Activated CD8-positive, alpha-beta T cell treated with anti-CD3 and anti-CD28 coated beads, Interleukin-2, amount 10 ng/mL, durations not matched to agents 7 days and 5 days (primary cell): ENCODE results near the gene TNFSF10. TPM values are rescaled to one million over a fixed set of nuclear protein-coding genes. Genes with fewer than 3 reads are reported as not detected.
A peak's percentile ranks its signal among the peaks of the same experiment; 100 is the strongest.
"Not testable (repeated sequence)": the region's sequence is repeated elsewhere in the genome, so short reads cannot be mapped to it uniquely, and the experiment has no call there.

Experiments
- ATAC-seq: fragments of 150-1000 bp; cut with Tn5 transposase; one replicate; pipeline ENCODE4 v1.10.0; 2021; ENCODE audit warnings: moderate library complexity
- CTCF ChIA-PET: fragments of 350-600 bp; sonication (Branson Sonifier 250); formaldehyde crosslinking; loops from one replicate; lab custom pipeline; 2021; ENCODE audit warnings: antibody characterized with exemption; lab: Charles Lee
- POLR2A ChIA-PET: fragments of 350-600 bp; sonication (Branson Sonifier 250); formaldehyde crosslinking; loops from one replicate; lab custom pipeline; 2021; ENCODE audit warnings: antibody characterized with exemption; lab: Charles Lee
- DNase-seq: peaks from one replicate; pipeline ENCODE4 v3.0.0-alpha.2; 2020
- H3K27ac Mint-ChIP-seq: one replicate; pipeline ENCODE4 v1.8.0; 2021; ENCODE audit warnings: mild to moderate bottlenecking, mixed read lengths
- H3K27me3 Mint-ChIP-seq: one replicate; pipeline ENCODE4 v1.8.0; 2021; ENCODE audit warnings: low read depth, mixed read lengths
- H3K36me3 Mint-ChIP-seq: one replicate; pipeline ENCODE4 v1.8.0; 2021; ENCODE audit warnings: low read depth, mixed read lengths
- H3K4me1 Mint-ChIP-seq: one replicate; pipeline ENCODE4 v1.8.0; 2021; ENCODE audit warnings: low read depth, mixed read lengths
- H3K4me3 Mint-ChIP-seq: one replicate; pipeline ENCODE4 v1.8.0; 2021; ENCODE audit warnings: mild to moderate bottlenecking, mixed read lengths
- H3K9me3 Mint-ChIP-seq: one replicate; pipeline ENCODE4 v1.8.0; 2022; ENCODE audit warnings: mixed read lengths; ENCODE audit not compliant: insufficient read depth
- total RNA-seq, 2 experiments: library from RNA; stranded (reverse); gene quantifications; one replicate each; pipeline ENCODE4 v1.2.3, GENCODE V29; 2021

Gene TNFSF10
- total RNA-seq, 2 experiments from 2014 or later = 106 to 108 TPM

DNA sequence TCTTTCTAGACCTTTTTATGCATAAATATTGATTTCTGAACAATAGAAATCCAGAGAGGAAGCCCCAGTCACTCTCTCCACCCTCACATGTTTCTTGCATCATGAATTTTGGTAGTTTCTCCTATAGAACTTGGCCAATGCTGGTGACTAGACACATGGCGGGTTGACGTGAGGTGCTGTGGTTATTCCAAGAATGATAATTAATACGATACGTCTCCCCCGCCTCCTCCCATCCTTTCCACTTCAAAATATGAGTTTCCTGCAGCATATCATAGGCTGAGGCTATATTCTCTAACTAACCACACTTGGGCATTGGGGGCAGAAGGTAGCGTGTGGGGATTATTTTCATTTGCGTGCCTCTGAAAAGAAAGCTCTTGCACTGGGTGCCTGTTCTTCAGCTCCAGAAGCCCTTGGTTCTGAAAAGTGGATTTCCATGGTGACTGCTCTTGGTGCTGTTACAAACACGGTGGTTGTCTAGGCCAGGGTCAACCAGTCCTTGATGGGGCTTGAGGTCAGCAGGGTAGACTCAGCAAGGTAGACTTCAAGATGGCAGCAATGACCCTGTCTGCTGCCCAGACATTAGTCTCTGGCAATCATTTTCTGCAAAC is 5.3 kb downstream of the TNFSF10 start:
- Mint-ChIP-seq H3K9me3 (no peaks in the 10 kb centered on the region), H3K36me3 (peaks cover 84% of the 10 kb centered on the region), H3K4me1 (peaks cover 68% of the 10 kb centered on the region), H3K27me3 (no peaks in the 10 kb centered on the region), H3K27ac (peak overlapping the region; percentile 94), H3K4me3 (peak overlapping the region; percentile 74)
- peak; percentile 81 for DNase-seq
- CTCF ChIA-PET = interaction anchor here (3.5 to 10.0 kb wide), 2 partner anchors 12 to 76 kb away, joined by 29 to 214 read pairs; no protein-coding TSS in a partner anchor
- POLR2A ChIA-PET = interaction anchor here (1.0 to 8.5 kb wide), 3 partner anchors 13 to 233 kb away, joined by 3 to 138 read pairs (median 4); partner anchors contain the start of gene ECT2
- ATAC-seq = peak; percentile 64

DNA sequence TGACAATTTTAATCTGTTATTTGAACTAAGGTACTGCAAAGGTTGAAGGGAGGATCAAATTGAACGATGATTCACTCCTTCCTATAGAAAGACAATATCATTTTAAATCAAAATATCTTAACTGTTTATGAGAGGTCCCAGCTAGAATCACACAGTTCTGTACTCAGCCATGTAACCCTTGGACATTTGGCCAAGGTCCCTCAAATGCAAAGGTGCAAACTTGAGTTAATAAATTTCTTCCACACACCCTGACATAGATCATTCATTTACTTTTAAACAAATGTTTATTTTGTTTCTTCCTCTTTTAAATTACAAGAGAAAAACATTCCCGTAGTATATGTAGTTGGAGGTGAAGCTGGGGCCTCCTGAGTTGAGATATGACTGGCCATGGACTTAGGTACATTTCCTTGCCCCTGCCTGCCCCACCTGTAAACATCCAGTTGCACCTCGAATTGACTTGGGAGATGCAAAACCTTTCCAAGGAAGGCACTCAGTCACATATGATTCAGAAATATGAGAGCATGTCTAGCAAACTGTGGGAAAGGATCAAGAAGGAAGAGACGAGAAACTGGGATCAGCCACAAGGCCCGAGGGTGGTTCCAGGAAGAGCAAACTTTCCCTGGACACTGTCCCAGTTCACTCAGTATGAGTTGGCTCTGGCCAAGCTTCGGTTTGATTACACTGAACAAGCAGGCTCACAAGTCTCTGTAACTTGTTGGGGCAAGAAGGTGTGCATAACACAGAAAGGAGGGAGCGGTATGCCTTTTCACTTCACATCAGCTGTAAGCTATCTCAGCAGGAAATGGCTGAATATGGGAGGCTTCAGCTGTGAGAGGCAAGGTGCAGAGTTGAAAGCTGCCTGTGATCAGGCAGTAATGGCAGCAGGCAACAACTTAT is 6.7 kb downstream of the TNFSF10 start:
- H3K27ac Mint-ChIP-seq = peak overlapping the region; percentile 94
- peak overlapping the region; percentile 74 for H3K4me3 Mint-ChIP-seq
- H3K9me3 Mint-ChIP-seq = no peaks in the 10 kb centered on the region
- DNase-seq (peak; percentile 56), ATAC-seq (peak; percentile 9)
- ChIA-PET POLR2A (interaction anchor here (8.5 kb wide), 1 partner anchor 77 kb away, joined by 138 read pairs; no protein-coding TSS in a partner anchor), CTCF (interaction anchor here (0.9 to 10.0 kb wide), 7 partner anchors 8 to 77 kb away, joined by 3 to 214 read pairs (median 3); no protein-coding TSS in a partner anchor)
- peaks cover 89% of the 10 kb centered on the region for H3K36me3 Mint-ChIP-seq
- H3K4me1 Mint-ChIP-seq = peaks cover 81% of the 10 kb centered on the region
- H3K27me3 Mint-ChIP-seq = no peaks in the 10 kb centered on the region

DNA sequence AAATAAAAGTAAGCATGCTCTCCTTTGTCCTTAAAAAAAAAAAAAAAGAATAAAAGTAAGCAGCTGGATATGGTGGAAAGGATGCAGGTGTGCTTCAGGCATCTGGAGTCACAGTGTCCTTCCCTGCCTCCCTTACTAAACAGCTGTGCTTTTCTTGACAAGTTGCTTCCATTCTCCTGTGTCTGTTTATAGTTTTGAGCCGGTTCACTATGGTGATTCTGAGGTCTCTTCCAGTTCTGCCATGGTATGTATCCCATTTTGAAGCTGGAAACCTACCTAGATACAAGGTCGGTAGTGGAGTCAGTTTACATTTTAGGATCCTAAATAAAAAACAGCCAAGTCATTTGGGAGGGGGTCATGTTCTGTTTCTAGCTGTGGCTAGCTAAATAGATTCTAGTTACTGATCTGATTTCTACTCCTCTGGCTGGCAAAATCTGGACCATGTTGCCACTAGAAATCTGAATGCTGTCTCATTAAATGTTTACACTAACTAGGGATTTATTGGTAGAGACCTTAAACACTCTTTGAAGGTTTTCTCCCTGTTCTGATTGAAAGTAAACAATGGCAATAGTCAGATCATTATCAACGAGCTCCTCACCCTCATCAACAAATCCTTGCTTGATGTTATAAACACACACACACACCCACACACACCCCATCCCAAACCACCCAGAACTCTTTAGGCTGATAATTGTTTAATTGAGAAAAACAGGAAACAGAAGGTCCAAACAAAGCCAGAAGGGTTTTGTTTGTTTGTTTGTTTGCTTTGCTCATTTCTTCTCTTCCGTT is 7.9 kb downstream of the TNFSF10 start:
- H3K4me1 Mint-ChIP-seq = peaks cover 87% of the 10 kb centered on the region
- ChIA-PET POLR2A (interaction anchor here (0.8 to 2.7 kb wide), 3 partner anchors 12 to 81 kb away, joined by 3 to 9 read pairs (median 5); no protein-coding TSS in a partner anchor), CTCF (interaction anchor here (1.3 to 10.0 kb wide), 3 partner anchors 15 to 79 kb away, joined by 4 to 214 read pairs (median 15); no protein-coding TSS in a partner anchor)
- peak overlapping the region; percentile 69 for H3K27ac Mint-ChIP-seq
- DNase-seq = no peak
- peak overlapping the region; percentile 13 for H3K4me3 Mint-ChIP-seq
- no peaks in the 10 kb centered on the region for H3K27me3 Mint-ChIP-seq
- ATAC-seq = no peak
- H3K9me3 Mint-ChIP-seq = peaks cover 4% of the 10 kb centered on the region
- H3K36me3 Mint-ChIP-seq = peaks cover 89% of the 10 kb centered on the region

DNA sequence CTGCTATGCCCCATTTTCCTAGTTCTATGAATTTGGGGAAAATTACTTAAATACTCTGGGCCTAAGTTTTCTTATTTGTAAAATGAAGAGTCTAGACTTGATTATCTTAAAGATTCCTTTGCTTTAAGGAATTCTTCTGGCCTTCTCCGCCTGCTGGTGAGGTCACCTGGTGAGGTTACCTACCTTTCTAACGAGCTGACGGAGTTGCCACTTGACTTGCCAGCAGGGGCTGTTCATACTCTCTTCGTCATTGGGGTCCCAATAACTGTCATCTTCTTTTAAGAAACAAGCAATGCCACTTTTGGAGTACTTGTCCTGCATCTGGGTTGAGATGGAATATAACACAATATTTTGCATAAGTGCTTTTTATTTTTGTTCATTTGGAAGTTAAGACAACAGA is 8.6 kb downstream of the TNFSF10 start:
- peak overlapping the region; percentile 13 for H3K4me3 Mint-ChIP-seq
- peaks cover 88% of the 10 kb centered on the region for H3K36me3 Mint-ChIP-seq
- ChIA-PET POLR2A (interaction anchor here (1.7 to 2.7 kb wide), 2 partner anchors 11 to 81 kb away, joined by 5 to 9 read pairs; no protein-coding TSS in a partner anchor), CTCF (interaction anchor here (3.3 to 10.0 kb wide), 2 partner anchors 16 to 79 kb away, joined by 15 to 214 read pairs; no protein-coding TSS in a partner anchor)
- H3K9me3 Mint-ChIP-seq = peaks cover 4% of the 10 kb centered on the region
- H3K27ac Mint-ChIP-seq = peak overlapping the region; percentile 77
- DNase-seq (no peak), ATAC-seq (no peak)
- H3K4me1 Mint-ChIP-seq = peaks cover 90% of the 10 kb centered on the region
- H3K27me3 Mint-ChIP-seq = no peaks in the 10 kb centered on the region

DNA sequence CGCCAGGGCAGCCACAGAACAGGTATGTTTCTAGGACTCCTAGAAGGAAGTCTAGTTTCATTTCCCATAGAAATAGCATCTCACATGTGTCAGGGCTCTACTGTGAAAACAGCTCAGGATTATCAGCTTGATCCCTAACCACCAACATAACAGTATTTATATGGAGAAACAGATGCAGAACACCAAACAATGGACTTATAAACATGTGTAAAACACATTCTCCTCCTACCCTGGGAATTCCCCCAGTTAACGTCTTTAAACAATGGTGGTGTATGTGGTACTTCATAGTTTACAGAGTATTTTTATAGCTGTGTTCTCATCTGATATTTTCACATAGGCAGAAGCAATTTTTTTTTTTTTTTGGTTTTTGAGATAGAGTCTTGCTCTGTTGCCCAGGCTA is 9.7 kb downstream of the TNFSF10 start:
- H3K27me3 Mint-ChIP-seq = no peaks in the 10 kb centered on the region
- H3K9me3 Mint-ChIP-seq = peaks cover 4% of the 10 kb centered on the region
- peaks cover 91% of the 10 kb centered on the region for H3K4me1 Mint-ChIP-seq
- peak overlapping the region; percentile 55 for H3K4me3 Mint-ChIP-seq
- POLR2A ChIA-PET = interaction anchor here (0.6 to 2.9 kb wide), 7 partner anchors 9 to 82 kb away, joined by 4 to 24 read pairs (median 6); partner anchors contain the start of gene TNFSF10
- H3K27ac Mint-ChIP-seq = peak overlapping the region; percentile 77
- H3K36me3 Mint-ChIP-seq = peaks cover 92% of the 10 kb centered on the region
- ATAC-seq (no peak), DNase-seq (no peak)
- CTCF ChIA-PET = interaction anchor here (0.7 to 3.5 kb wide), 8 partner anchors 8 to 155 kb away, joined by 3 to 41 read pairs (median 3); no protein-coding TSS in a partner anchor

DNA sequence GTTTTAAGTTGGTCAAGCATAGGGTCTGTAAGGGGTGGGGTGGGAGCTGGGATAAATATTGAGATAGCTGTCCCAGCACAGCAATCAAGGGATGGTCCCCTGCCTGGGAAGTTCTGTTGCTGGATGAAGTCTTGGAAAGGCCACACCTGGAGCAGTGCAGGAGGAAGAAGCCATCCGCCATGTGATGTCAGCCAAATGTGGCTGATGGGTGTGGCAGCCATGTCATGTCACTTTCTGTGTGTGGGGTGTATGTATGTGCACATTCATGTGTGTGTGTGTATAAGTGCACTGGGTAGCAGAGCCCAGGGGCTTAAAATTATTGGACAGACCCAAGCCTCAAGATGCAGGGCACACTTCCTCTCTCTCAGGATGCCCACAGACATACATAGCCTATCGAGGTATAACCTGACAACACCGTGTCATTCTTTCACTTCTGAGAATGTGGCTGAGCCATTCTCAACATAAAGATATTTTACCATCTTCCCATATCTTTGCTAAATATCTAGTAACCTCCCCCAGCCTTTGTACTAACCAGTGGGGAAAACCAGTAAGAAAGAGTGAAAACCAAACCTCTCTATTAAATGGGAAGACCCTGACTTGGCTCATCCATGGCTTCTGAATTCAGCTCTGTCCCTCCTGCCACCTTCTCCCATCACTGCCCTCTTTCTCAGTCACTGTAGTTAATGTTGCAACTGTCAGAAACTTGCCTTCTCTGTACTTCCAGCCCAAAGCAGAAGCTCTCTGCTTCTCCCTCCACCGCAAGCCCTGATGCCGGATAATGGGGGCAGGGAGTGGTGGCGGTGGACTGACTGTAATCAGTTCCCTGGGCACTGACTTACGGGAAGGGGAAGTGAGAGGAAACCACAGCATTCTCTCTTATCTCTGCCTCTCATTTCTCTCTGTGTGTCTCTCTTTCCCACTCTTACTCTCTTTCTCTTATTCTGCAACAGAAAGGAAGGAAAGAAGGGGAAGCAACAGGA is 11.2 kb downstream of the TNFSF10 start:
- POLR2A ChIA-PET = interaction anchor here (0.6 to 2.9 kb wide), 7 partner anchors 11 to 83 kb away, joined by 3 to 24 read pairs (median 6); partner anchors contain the start of gene TNFSF10
- ATAC-seq = peak; percentile 71
- H3K9me3 Mint-ChIP-seq = peaks cover 4% of the 10 kb centered on the region

DNA sequence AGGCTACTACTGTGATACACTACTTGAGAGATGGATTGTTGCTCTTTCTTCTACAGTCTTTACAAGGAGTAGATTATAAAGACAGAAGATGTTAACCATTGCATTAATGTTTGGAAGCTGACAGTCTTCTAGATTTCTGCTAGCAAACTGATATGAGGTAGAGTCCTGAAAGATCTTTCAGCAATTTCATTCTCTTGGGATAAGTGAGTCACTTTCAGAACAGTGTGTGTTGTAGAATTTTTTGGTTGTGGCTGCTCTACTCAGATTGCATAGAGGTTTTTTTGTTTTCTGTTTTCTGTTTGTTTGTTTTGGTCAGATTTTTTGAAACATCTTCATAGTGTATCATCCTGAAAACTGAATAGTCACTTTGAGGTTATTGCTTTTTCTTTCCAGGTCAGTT is 17.1 kb downstream of the TNFSF10 start:
- H3K27me3 Mint-ChIP-seq = no peaks in the 10 kb centered on the region
- H3K36me3 Mint-ChIP-seq = peaks cover 92% of the 10 kb centered on the region
- H3K27ac Mint-ChIP-seq = peak overlapping the region; percentile 63
- H3K4me3 Mint-ChIP-seq = no peak overlapping the region
- DNase-seq (no peak), ATAC-seq (no peak)
- ChIA-PET POLR2A (interaction anchor here (0.7 kb wide), 1 partner anchor 64 kb away, joined by 3 read pairs; no protein-coding TSS in a partner anchor), CTCF (interaction anchor here (1.2 to 1.4 kb wide), 2 partner anchors 8 to 45 kb away, joined by 3 read pairs; no protein-coding TSS in a partner anchor)
- H3K4me1 Mint-ChIP-seq = peaks cover 51% of the 10 kb centered on the region
- peaks cover 8% of the 10 kb centered on the region for H3K9me3 Mint-ChIP-seq

More for the DNA sequence above, 11.2 kb downstream of the TNFSF10 start:
- Mint-ChIP-seq H3K4me3 (peak overlapping the region; percentile 68), H3K27me3 (no peaks in the 10 kb centered on the region), H3K27ac (peak overlapping the region; percentile 90), H3K36me3 (peaks cover 96% of the 10 kb centered on the region), H3K4me1 (peaks cover 88% of the 10 kb centered on the region)
- CTCF ChIA-PET = interaction anchor here (1.1 to 3.5 kb wide), 7 partner anchors 11 to 84 kb away, joined by 3 to 41 read pairs (median 5); partner anchors contain the start of gene TNFSF10
- peak; percentile 75 for DNase-seq

DNA sequence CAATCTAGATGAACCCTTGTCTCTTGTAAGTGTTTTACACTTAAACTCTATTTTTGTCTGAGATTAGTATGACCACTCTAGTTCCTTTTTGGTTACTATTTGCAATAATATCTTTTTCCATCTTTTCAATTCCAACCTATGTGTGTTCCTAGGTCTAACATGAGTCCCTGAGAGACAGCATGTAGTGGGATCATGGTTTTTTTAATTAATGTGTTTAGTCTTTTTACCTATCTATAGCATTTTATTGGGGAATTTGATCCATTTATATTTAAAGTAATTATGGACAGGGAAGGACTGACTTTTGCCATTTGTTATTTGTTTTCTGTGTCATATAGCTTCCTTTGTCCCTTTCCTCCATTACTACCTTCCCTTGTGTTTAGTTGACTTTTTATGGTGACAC is 21.7 kb downstream of the TNFSF10 start:
- Mint-ChIP-seq H3K27ac (no peak overlapping the region), H3K4me1 (peaks cover 20% of the 10 kb centered on the region), H3K9me3 (peaks cover 4% of the 10 kb centered on the region), H3K27me3 (no peaks in the 10 kb centered on the region), H3K4me3 (no peak overlapping the region), H3K36me3 (peaks cover 56% of the 10 kb centered on the region)
- no peak for DNase-seq
- ATAC-seq = no peak
- CTCF ChIA-PET = interaction anchor here (0.6 to 1.9 kb wide), 2 partner anchors 52 to 94 kb away, joined by 3 to 8 read pairs; no protein-coding TSS in a partner anchor
- POLR2A ChIA-PET = interaction anchor here (0.6 to 1.2 kb wide), 3 partner anchors 11 to 1239 kb away, joined by 3 to 4 read pairs (median 3); no protein-coding TSS in a partner anchor

DNA sequence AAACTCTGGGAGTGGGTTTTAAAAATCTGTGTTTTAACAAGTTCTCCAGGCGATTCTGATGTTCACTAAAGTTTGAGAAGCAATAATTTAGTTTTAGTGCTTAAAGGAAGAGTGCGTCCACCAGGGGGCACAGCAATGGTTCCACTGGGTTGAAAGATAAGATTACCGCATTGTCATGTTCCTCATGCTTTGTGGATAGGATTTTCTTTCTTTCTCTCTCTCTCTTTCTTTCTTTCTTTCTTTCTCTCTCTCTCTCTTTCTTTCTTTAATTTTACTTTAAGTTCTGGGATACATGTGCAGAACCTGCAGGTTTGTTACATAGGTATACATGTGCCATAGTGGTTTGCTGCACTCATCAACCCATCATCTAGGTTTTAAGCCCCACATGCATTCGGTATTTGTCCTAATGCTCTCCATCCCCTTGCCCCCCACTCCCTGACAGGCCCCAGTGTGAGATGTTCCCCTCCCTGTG is 33.0 kb downstream of the TNFSF10 start:
- Mint-ChIP-seq H3K9me3 (peaks cover 15% of the 10 kb centered on the region), H3K4me1 (peaks cover 17% of the 10 kb centered on the region), H3K36me3 (peaks cover 37% of the 10 kb centered on the region), H3K27ac (peak overlapping the region; percentile 82), H3K4me3 (peak overlapping the region; percentile 27)
- DNase-seq (peak; percentile 88), ATAC-seq (peak; percentile 76)
- CTCF ChIA-PET = interaction anchor here (0.8 to 1.2 kb wide), 8 partner anchors 24 to 158 kb away, joined by 3 to 24 read pairs (median 3); no protein-coding TSS in a partner anchor
- POLR2A ChIA-PET, H3K27me3 Mint-ChIP-seq: not testable (repeated sequence)
